T follicular helper cell (primary cell): ENCODE results near the gene P3R3URF.
"Not testable (repeated sequence)": the region's sequence is repeated elsewhere in the genome, so short reads cannot be mapped to it uniquely, and the experiment has no call there.

Experiments used
- DNase-seq: peaks from one replicate; pipeline ENCODE4 v3.0.0-alpha.2; 2020; ENCODE audit warnings: low read depth
- total RNA-seq, 2 experiments: gene quantifications; one replicate each; lab custom pipeline; 2026; lab: John Stamatoyannopoulos, UW

P3R3URF gene
- total RNA-seq: 0 reads per million in 2 experiments

GRCh38 chr1:46176211-46176865, at the start of gene P3R3URF:
Gene P3R3URF, minus strand, starts transcription at chr1:46176488. Its CDS starts 17 bp downstream, at chr1:46176471.
- DNase-seq: no peak

GRCh38 chr1:46224966-46225365, 48.7 kb upstream of the P3R3URF start:
- DNase-seq: no peak

DNA sequence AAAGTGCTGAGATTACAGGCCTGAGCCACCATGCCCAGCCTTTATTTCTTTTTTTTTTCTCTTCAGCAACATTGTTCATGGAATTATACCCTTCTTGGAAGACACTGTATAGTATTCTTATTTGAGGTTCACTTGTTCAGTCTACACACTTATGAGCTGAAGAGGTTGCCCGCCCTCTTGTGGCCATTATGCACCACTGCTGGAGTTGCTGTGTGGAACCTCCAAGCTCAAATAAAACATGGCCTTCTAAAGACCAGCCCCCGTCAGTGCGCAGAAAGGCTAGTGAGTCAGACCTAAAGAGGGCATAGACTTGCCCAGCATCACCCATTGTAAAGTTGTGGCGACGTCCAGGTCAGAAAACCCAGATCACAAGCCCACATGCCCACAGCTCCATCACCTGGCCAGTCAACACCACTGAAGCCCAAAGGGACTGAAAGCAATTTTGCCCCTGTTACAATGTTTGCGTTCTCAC, 47.2 kb upstream of the P3R3URF start:
- peak; percentile 22 for DNase-seq

DNA sequence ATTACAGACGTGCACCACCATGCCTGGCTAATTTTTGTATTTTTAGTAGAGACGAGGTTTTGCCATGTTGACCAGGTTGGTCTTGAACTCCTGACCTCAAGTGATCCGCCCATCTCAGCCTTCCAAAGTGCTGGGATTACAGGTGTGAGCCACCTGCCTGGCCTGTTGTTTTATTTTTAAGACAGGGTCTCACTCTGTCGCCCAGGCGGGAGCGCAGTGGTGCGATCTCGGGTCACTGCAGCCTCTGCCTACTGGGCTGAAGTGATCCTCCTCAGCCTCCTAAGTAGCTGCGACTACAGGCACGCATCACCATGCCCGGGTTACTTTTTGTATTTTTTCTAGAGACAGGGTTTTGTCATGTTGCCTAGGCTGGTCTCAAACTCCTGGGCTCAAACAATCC, 46.8 kb upstream of the P3R3URF start:
- DNase-seq: not testable (repeated sequence)

- DNase-seq: no peak
Measured at GRCh38 chr1:46221749-46222148, 45.5 kb upstream of the P3R3URF start.

DNA sequence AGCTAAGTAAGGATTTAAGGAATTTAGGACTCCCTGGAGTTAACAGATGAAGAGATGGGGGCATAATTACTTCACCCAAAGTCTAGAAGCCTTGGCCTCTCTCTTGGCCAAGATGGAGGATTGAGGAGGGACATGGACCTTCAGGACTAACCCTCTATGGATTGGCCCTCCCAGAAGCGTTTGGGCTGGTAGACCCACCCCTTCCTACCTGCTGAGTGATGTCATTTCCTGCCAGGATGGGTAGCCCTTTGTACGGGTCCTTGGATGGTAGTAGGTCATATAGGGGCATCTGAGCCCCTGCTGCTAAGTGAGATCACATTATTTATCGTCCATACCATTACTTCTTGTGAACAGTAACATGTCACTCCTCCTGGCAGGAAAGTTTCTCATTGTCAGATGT, 44.5 kb upstream of the P3R3URF start:
- no peak for DNase-seq

GRCh38 chr1:46219551-46220520, 43.5 kb upstream of the P3R3URF start:
- no peak for DNase-seq

- DNase-seq: no peak
Measured at GRCh38 chr1:46218443-46218842, 42.2 kb upstream of the P3R3URF start.

GRCh38 chr1:46215504-46215903, 39.2 kb upstream of the P3R3URF start:
- DNase-seq: no peak

- no peak for DNase-seq
Measured at GRCh38 chr1:46211051-46211450, 34.8 kb upstream of the P3R3URF start.

DNA sequence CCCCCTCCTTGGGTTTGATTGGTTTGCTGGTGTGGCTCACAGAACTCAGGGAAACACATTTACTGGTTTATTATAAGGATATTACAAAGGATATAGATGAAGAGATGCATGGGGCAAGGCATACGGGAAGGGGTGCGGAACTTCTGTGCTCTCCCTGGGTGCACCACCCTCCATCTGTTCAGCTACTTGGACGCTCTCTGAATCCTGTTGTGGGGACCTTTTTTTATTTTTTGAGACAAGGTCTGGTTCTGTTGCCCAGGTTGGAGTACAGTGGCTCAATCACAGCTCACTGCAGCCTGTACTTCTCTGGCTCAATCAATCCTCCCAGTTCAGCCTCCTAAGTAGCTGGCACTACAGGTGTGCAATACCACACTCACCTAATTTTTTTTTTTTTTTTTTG, 34.3 kb upstream of the P3R3URF start:
- DNase-seq: no peak

DNA sequence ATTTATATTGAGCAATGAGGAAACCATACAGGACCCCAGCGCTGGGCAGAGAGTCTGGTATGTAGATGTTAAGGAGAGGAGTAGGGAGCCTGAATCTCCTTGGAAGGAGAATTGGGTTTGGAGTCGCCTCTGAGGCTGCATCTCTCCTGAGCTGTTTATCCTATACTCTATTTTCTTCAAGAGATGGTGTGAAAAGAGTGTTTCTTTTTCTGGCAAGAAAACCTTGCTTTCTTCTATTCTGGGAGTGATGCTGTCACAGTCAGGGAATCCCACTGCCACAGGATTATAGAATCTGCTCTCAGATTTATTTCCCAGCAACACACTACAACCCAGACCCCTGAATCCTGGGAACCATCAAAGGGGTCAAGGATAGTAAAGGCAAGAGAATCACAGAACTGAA, 30.1 kb upstream of the P3R3URF start:
- no peak for DNase-seq

DNA sequence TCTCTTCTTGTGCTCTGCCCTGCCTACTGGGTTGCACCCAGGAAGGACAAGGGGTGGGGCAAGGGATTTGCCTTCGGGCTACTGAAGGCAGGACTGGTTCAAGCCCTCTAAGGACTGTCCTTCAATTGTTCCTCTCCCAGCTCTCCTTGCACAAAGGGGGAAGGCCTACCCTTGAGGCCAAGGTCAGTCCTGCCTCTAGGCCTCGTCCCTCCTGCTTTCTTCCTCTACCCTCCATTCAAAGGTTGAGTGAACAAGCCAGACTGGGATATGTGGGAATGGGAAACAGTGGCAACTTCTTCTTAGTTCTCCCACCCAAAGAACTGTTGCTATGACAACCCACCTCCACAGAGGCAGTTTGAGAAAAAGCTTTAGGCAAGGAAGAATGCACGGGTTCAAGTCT, 29.5 kb upstream of the P3R3URF start:
- no peak for DNase-seq

DNA sequence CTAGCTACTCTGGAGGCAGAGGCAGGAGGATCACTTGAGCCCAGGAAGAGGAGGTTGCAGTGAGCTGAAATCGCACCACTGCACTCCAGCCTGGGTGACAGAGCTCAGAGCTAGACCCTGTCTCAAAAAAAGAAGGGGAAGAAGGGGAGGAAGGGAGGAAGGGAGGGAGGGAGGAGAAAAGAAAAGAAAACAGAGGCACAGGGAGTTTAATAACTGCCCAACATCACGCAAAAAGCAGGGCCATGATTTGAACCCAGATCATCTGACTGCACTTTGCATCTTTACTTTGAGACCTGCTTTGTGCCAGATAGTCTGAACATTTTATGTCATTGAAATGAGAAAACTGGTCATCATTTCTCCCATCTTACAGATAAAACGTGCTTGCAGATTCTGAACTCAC, 28.9 kb upstream of the P3R3URF start:
- no peak for DNase-seq

- DNase-seq: no peak
Measured at GRCh38 chr1:46204406-46204742, 28.1 kb upstream of the P3R3URF start.

GRCh38 chr1:46203738-46204405, 27.6 kb upstream of the P3R3URF start:
- no peak for DNase-seq

- DNase-seq: no peak
Measured at GRCh38 chr1:46199233-46199749, 23.0 kb upstream of the P3R3URF start.

GRCh38 chr1:46197964-46198811, 21.9 kb upstream of the P3R3URF start, which contains the start of gene POMGNT1:
Gene POMGNT1, minus strand, starts transcription at chr1:46198434. Its CDS starts 613 bp downstream, at chr1:46197821.
- peak; percentile 65 for DNase-seq

DNA sequence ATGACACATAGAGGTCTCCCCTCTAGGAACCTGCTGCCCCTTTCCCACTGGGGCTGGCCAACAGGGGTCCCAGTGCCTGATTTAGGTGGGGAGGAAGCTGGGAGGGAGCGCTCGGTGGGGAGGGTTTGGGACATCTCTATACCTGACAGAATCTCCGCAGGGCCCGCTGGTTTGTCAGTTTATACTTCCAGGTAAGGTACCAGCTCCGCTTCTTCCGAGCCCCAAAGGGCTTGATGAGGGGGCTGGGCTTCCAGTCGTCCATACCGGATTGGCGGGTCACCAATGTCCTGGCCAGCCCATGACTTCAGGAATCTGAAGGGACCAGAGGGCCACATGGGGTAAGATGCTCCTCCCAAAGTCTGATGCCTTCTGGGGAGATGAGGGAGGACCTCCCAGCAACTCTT, 21.3 kb upstream of the P3R3URF start:
- DNase-seq: no peak

GRCh38 chr1:46196609-46197008, 20.3 kb upstream of the P3R3URF start:
- no peak for DNase-seq

DNA sequence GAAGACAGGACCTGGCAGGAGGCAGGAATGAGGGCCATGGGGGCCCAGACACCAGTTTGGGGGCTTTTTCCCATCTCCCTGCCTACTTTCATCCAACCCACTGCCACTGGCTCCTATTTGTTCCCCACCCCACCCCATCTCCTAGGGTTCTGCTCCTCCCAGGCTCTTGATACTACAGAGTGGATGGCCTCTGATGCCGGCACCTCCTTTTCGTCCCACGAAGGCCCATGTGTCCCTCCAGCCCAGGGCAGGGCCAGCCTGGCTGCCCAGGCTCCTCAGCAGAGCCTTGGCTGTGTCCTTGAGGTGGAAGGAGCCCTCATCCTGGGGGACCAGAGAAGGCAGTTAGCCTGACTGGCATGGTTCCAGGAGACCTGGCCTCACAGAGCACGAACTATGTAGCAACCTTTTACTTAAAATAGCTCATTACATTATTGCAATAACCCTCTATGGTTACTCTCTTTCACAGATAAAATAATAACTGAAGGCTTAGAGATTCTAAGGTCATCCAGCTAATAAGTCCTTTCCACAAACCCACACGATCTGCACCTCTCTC, 18.4 kb upstream of the P3R3URF start:
- no peak for DNase-seq
